Measurements from ENCODE around the gene ACO2. TPM values are rescaled to one million over a fixed set of nuclear protein-coding genes. Genes with fewer than 3 reads are reported as not detected.

Gene ACO2
- total RNA-seq, 4 donors from 2014 or later, result 164 to 351 (median 255) TPM

DNA sequence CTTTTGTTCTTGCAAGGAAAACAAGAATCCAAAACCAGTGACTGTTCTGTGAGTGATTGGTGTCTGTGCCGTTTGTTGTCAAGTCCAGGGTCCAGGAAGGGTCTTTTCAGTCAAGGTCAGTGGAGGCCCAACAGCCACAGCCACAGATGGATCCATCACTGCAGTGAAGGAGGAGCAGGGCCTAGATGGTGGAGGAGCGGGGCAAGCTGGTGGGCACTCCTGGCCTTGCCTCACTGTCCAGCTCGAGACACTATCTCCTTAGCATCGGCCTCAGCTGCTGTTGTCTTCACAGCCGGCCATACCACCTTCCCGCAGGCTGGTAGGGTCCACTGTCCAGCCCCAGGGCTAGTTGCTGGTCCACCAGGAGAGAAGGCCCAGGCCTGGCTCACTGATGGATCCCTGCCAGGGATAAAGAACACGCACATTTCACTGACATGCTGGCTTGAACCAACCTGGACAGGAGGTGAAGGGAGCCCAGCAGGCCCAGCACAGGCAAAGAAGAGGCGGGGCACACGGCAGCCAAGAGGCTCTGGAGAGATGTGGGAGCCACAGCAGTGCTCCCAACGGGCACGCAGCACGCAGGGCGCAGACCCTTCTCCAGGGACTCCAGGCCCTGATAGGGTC is 60.1 kb downstream of the ACO2 start:
- no peaks in the 10 kb centered on the region for H3K27me3 ChIP-seq
- H3K27ac ChIP-seq, result no peak overlapping the region
- in situ Hi-C loops (cut with MboI; ENCODE audit: low pct_ligation_motif_present in 1 of 4, low pct_unique_long_range_greater_than_20kb in 1 of 4, low sequenced_read_pairs in 3 of 4) (loop anchor here in 1 of 4 donors (5.0 kb wide), 1 partner anchor 127 kb away; no protein-coding TSS in a partner anchor), intact Hi-C loops (cut with DNase I; ENCODE audit: low total_unique reads) (no loop called here)
- H3K4me3 ChIP-seq, result no peak overlapping the region
- peaks cover 0 to 35% (median 13%) of the 10 kb centered on the region in 4 donors for H3K36me3 ChIP-seq
- WGBS, 2 donors (ENCODE audit: low coverage in 1 of 2), result 82% methylated on average over 9 of the region's 13 CpGs; no CpG with 5 or more reads in 1 of the 2 donors
- H3K9me3 ChIP-seq, result no peaks in the 10 kb centered on the region
- no peak for DNase-seq
- peaks cover 10 to 18% (median 17%) of the 10 kb centered on the region in 4 donors for H3K4me1 ChIP-seq
- TF ChIP-seq POLR2A (IDR thresholded peaks at IDR 0.05) (peak; percentile 3), POLR2AphosphoS5 (IDR thresholded peaks at IDR 0.05) (no peak), EP300 (IDR thresholded peaks at IDR 0.05; ENCODE audit: low read depth) (no peak)

DNA sequence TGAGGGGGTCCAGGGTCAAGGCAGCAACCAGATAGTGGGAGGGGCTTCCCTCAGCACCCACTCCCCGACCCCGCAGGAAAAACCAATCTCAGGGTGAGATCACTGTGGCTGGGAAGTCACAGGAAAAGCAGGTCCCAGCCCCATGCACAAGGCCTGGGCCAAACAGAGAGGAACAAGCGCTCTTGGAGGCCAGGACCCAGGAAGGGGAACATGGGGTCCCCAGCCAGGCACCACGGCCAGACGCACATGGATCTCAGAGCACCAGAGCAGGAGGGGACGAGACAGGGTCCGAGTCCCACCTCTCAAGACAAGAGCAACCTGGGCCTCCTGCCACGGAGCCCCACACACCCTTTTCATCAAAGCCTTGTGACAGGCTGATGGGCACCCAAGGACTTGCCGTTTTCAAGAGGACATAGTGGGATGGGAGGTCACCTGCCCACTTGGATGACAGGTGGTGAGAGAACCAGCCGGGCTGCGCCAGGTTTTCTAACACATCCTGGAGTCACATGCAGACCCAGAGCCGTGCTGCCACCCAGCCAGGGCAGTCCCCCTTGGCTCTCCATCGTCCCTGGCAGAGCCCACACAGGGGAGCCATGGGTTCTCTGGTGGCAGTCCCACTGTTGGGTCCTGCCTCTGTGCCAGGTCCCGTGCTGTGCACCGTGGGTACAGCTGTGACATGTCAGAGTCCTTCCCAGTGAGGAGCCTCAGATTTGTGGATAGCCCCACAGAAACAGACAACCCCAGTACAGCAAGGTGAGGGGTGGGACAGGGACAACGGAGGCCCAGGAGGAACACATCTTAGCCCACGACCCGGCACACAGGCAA is 62.2 kb downstream of the ACO2 start:
- intact Hi-C loops (cut with DNase I; ENCODE audit: low total_unique reads), result no loop called here
- WGBS, 2 donors (ENCODE audit: low coverage in 1 of 2), result 83 to 100% methylated on average over 1 to 18 of the region's 18 CpGs
- Histone ChIP-seq H3K27ac (no peak overlapping the region), H3K36me3 (peaks cover 0 to 29% (median 8%) of the 10 kb centered on the region in 4 donors), H3K4me1 (peaks cover 0 to 9% (median 2%) of the 10 kb centered on the region in 4 donors), H3K9me3 (no peaks in the 10 kb centered on the region), H3K4me3 (no peak overlapping the region), H3K27me3 (no peaks in the 10 kb centered on the region)
- TF ChIP-seq EP300 (IDR thresholded peaks at IDR 0.05; ENCODE audit: low read depth), result no peak
- TF ChIP-seq POLR2AphosphoS5 (IDR thresholded peaks at IDR 0.05), result peak in 1 of 3 donors; percentile 3
- TF ChIP-seq POLR2A (IDR thresholded peaks at IDR 0.05), result no peak
- TF ChIP-seq, protein P1, sequence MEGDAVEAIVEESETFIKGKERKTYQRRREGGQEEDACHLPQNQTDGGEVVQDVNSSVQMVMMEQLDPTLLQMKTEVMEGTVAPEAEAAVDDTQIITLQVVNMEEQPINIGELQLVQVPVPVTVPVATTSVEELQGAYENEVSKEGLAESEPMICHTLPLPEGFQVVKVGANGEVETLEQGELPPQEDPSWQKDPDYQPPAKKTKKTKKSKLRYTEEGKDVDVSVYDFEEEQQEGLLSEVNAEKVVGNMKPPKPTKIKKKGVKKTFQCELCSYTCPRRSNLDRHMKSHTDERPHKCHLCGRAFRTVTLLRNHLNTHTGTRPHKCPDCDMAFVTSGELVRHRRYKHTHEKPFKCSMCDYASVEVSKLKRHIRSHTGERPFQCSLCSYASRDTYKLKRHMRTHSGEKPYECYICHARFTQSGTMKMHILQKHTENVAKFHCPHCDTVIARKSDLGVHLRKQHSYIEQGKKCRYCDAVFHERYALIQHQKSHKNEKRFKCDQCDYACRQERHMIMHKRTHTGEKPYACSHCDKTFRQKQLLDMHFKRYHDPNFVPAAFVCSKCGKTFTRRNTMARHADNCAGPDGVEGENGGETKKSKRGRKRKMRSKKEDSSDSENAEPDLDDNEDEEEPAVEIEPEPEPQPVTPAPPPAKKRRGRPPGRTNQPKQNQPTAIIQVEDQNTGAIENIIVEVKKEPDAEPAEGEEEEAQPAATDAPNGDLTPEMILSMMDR (IDR thresholded peaks at IDR 0.05), result no peak
- in situ Hi-C loops (cut with MboI; ENCODE audit: low pct_ligation_motif_present in 1 of 4, low pct_unique_long_range_greater_than_20kb in 1 of 4, low sequenced_read_pairs in 3 of 4), result no loop called here
- no peak for DNase-seq

GRCh38 chr22:41531715-41532477 is 63.0 kb downstream of the ACO2 start:
- in situ Hi-C loops (cut with MboI; ENCODE audit: low pct_ligation_motif_present in 1 of 4, low pct_unique_long_range_greater_than_20kb in 1 of 4, low sequenced_read_pairs in 3 of 4), result no loop called here
- no peaks in the 10 kb centered on the region for H3K9me3 ChIP-seq
- H3K4me3 ChIP-seq, result no peak overlapping the region
- intact Hi-C loops (cut with DNase I; ENCODE audit: low total_unique reads), result no loop called here
- H3K4me1 ChIP-seq, result peaks cover 0 to 5% (median 0%) of the 10 kb centered on the region in 4 donors
- TF ChIP-seq POLR2AphosphoS5 (IDR thresholded peaks at IDR 0.05), result peak in 1 of 3 donors; percentile 2
- TF ChIP-seq, protein P1 (IDR thresholded peaks at IDR 0.05), result no peak
- peaks cover 0 to 26% (median 7%) of the 10 kb centered on the region in 4 donors for H3K36me3 ChIP-seq
- no peak overlapping the region for H3K27ac ChIP-seq
- no peak for DNase-seq
- H3K27me3 ChIP-seq, result no peaks in the 10 kb centered on the region
- 90 to 95% methylated on average over 4 to 17 of the region's 17 CpGs for WGBS, 2 donors (ENCODE audit: low coverage in 1 of 2)

GRCh38 chr22:41532908-41533825 is 64.2 kb downstream of the ACO2 start:
- no peaks in the 10 kb centered on the region for H3K27me3 ChIP-seq
- intact Hi-C loops (cut with DNase I; ENCODE audit: low total_unique reads) (no loop called here), in situ Hi-C loops (cut with MboI; ENCODE audit: low pct_ligation_motif_present in 1 of 4, low pct_unique_long_range_greater_than_20kb in 1 of 4, low sequenced_read_pairs in 3 of 4) (no loop called here)
- peaks cover 0 to 14% (median 3%) of the 10 kb centered on the region in 4 donors for H3K36me3 ChIP-seq
- TF ChIP-seq EP300 (IDR thresholded peaks at IDR 0.05; ENCODE audit: low read depth) (no peak), POLR2AphosphoS5 (IDR thresholded peaks at IDR 0.05) (peak in 2 of 3 donors; percentile 4 to 47)
- TF ChIP-seq, protein P1 (IDR thresholded peaks at IDR 0.05), result peak; percentile 71 to 83 (median 79)
- no peak overlapping the region for H3K4me3 ChIP-seq
- H3K9me3 ChIP-seq, result no peaks in the 10 kb centered on the region
- H3K27ac ChIP-seq, result peak overlapping the region; percentile 28 to 61 (median 33)
- 52% methylated on average over 13 of the region's 19 CpGs; no CpG with 5 or more reads in 1 of the 2 donors for WGBS, 2 donors (ENCODE audit: low coverage in 1 of 2)
- DNase-seq, result peak; percentile 82
- peaks cover 0 to 5% (median 0%) of the 10 kb centered on the region in 4 donors for H3K4me1 ChIP-seq
